Measurements from ENCODE around the gene REPS1. TPM values are rescaled to one million over a fixed set of nuclear protein-coding genes. Genes with fewer than 3 reads are reported as not detected.

The REPS1 gene
- total RNA-seq, 4 donors from 2014 or later: 30.8 to 60.3 (median 43.2) TPM

- no peak for DNase-seq
- 29 to 46% methylated on average over 2 of the region's 2 CpGs for WGBS, 2 donors
- H3K27me3 ChIP-seq: no peaks in the 10 kb centered on the region
- no peaks in the 10 kb centered on the region for H3K36me3 ChIP-seq
- H3K4me1 ChIP-seq: peaks cover 0 to 38% (median 13%) of the 10 kb centered on the region in 3 donors
- intact Hi-C loops (cut with DNase I): no loop called here
- no peak overlapping the region for H3K27ac ChIP-seq
- H3K9me3 ChIP-seq: no peaks in the 10 kb centered on the region
- TF ChIP-seq POLR2A (IDR thresholded peaks at IDR 0.05): no peak
- no peak for TF ChIP-seq CTCF (IDR thresholded peaks at IDR 0.05)
- H3K4me3 ChIP-seq: no peak overlapping the region
Measured at GRCh38 chr6:138957903-138958302, 30.1 kb downstream of the REPS1 start.

GRCh38 chr6:138957484-138957883 lies 30.6 kb downstream of the REPS1 start:
- 10 to 25% methylated on average over 2 of the region's 2 CpGs for WGBS, 2 donors
- Histone ChIP-seq H3K4me3 (no peak overlapping the region), H3K27ac (no peak overlapping the region), H3K27me3 (no peaks in the 10 kb centered on the region), H3K36me3 (no peaks in the 10 kb centered on the region), H3K9me3 (no peaks in the 10 kb centered on the region), H3K4me1 (peaks cover 0 to 38% (median 13%) of the 10 kb centered on the region in 3 donors)
- intact Hi-C loops (cut with DNase I): no loop called here
- DNase-seq: no peak
- TF ChIP-seq POLR2A (IDR thresholded peaks at IDR 0.05) (no peak), CTCF (IDR thresholded peaks at IDR 0.05) (no peak)

- TF ChIP-seq CTCF (IDR thresholded peaks at IDR 0.05): no peak
- no peak for TF ChIP-seq POLR2A (IDR thresholded peaks at IDR 0.05)
- Histone ChIP-seq H3K27me3 (no peaks in the 10 kb centered on the region), H3K27ac (no peak overlapping the region), H3K4me3 (no peak overlapping the region), H3K9me3 (no peaks in the 10 kb centered on the region), H3K4me1 (peaks cover 0 to 38% (median 13%) of the 10 kb centered on the region in 3 donors), H3K36me3 (no peaks in the 10 kb centered on the region)
- DNase-seq: no peak
- intact Hi-C loops (cut with DNase I): no loop called here
- WGBS, 2 donors: 73 to 81% methylated on average over 3 of the region's 3 CpGs
Measured at GRCh38 chr6:138956244-138956924, 31.7 kb downstream of the REPS1 start.

GRCh38 chr6:138955262-138955661 lies 32.8 kb downstream of the REPS1 start:
- TF ChIP-seq CTCF (IDR thresholded peaks at IDR 0.05) (no peak), POLR2A (IDR thresholded peaks at IDR 0.05) (no peak)
- no peak overlapping the region for H3K4me3 ChIP-seq
- no peak for DNase-seq
- no peaks in the 10 kb centered on the region for H3K36me3 ChIP-seq
- intact Hi-C loops (cut with DNase I): no loop called here
- no peaks in the 10 kb centered on the region for H3K27me3 ChIP-seq
- H3K9me3 ChIP-seq: no peaks in the 10 kb centered on the region
- H3K27ac ChIP-seq: no peak overlapping the region
- peaks cover 0 to 38% (median 13%) of the 10 kb centered on the region in 3 donors for H3K4me1 ChIP-seq

- no peak for DNase-seq
- H3K27me3 ChIP-seq: no peaks in the 10 kb centered on the region
- no peak for TF ChIP-seq POLR2A (IDR thresholded peaks at IDR 0.05)
- TF ChIP-seq CTCF (IDR thresholded peaks at IDR 0.05): no peak
- no peak overlapping the region for H3K27ac ChIP-seq
- intact Hi-C loops (cut with DNase I): no loop called here
- H3K4me1 ChIP-seq: peaks cover 7 to 38% (median 12%) of the 10 kb centered on the region in 3 donors
- H3K9me3 ChIP-seq: no peaks in the 10 kb centered on the region
- 48 to 75% methylated on average over 1 of the region's 1 CpG for WGBS, 2 donors
- no peaks in the 10 kb centered on the region for H3K36me3 ChIP-seq
- no peak overlapping the region for H3K4me3 ChIP-seq
Measured at GRCh38 chr6:138953451-138953850, 34.6 kb downstream of the REPS1 start.
